H1 (cell line): ENCODE measurements around the gene CTSA. TPM values are rescaled to one million over a fixed set of nuclear protein-coding genes. Genes with fewer than 3 reads are reported as not detected.
A peak's percentile ranks its signal among the peaks of the same experiment; 100 is the strongest.

Experiments used
- BCL11A ChIP-seq, 2 experiments: IDR thresholded peaks; one replicate each; pipeline ENCODE4 v1.6.1; 2011; ENCODE audit warnings: low read depth in 2 of 2, low read length in 2 of 2, mild to moderate bottlenecking in 2 of 2
- BRCA1 ChIP-seq: IDR thresholded peaks from 2 replicates; pipeline ENCODE4 v1.6.1; 2012; ENCODE audit warnings: low read depth, low read length, improper control_type of control experiment
- CBX8 ChIP-seq: fragments of 300-800, 300-1000 bp; sonication (generic); IDR thresholded peaks from 2 replicates; pipeline ENCODE4 v1.7.1; 2016; ENCODE audit warnings: low read depth, low read length, borderline replicate concordance
- CEBPB ChIP-seq: IDR thresholded peaks from 2 replicates; pipeline ENCODE4 v1.6.1; 2012; ENCODE audit warnings: low read depth, low read length
- CHD1 ChIP-seq: IDR thresholded peaks from 2 replicates; pipeline ENCODE4 v1.6.1; 2012; ENCODE audit warnings: low read depth, low read length, improper control_type of control experiment
- EZH2 ChIP-seq: fragments of 200-600 bp; sonication (generic); IDR thresholded peaks from 2 replicates; pipeline ENCODE4 v1.7.1; 2012; ENCODE audit warnings: low read depth, mild to moderate bottlenecking, moderate library complexity, low read length, inconsistent platforms; ENCODE audit not compliant: severe bottlenecking
- NANOG ChIP-seq: IDR thresholded peaks from 2 replicates; pipeline ENCODE4 v1.6.1; 2011; ENCODE audit warnings: low read length, low read depth, mild to moderate bottlenecking, inconsistent platforms; ENCODE audit not compliant: insufficient read depth, poor library complexity, severe bottlenecking
- PHF8 ChIP-seq: fragments of 200-600 bp; sonication (generic); conservative IDR thresholded peaks from 2 replicates; pipeline ENCODE4 v1.7.1; 2012; ENCODE audit warnings: low read depth, mild to moderate bottlenecking, inconsistent platforms, low read length, moderate library complexity
- POU5F1 ChIP-seq: IDR thresholded peaks from 2 replicates; pipeline ENCODE4 v1.6.1; 2011; ENCODE audit warnings: low read depth, mild to moderate bottlenecking, low read length, moderate library complexity
- RNF2 ChIP-seq: fragments of 200-900, 300-1000 bp; sonication (generic); IDR thresholded peaks from 2 replicates; pipeline ENCODE4 v1.7.1; 2016; ENCODE audit warnings: borderline replicate concordance, low read depth, mild to moderate bottlenecking, antibody characterized with exemption, low read length; ENCODE audit not compliant: poor library complexity, severe bottlenecking; ENCODE audit errors: missing control alignments
- SIN3A ChIP-seq, 2 experiments: IDR thresholded peaks in 1 of 2; conservative IDR thresholded peaks in 1 of 2; 2 replicates each; pipeline ENCODE4 v1.6.1; 2011 to 2012; ENCODE audit warnings: low read length in 2 of 2, improper control_type of control experiment in 1 of 2, low read depth in 1 of 2, mild to moderate bottlenecking in 1 of 2
- SIRT6 ChIP-seq: IDR thresholded peaks from one replicate; pipeline ENCODE4 v1.7.1; 2012; ENCODE audit warnings: low read length, inconsistent platforms
- SP2 ChIP-seq: IDR thresholded peaks from 2 replicates; pipeline ENCODE4 v1.6.1; 2012; ENCODE audit warnings: mild to moderate bottlenecking, low read length, inconsistent platforms
- SRF ChIP-seq: IDR thresholded peaks from 2 replicates; pipeline ENCODE4 v1.6.1; 2011; ENCODE audit warnings: mild to moderate bottlenecking, low read depth, low read length, moderate library complexity
- SUZ12 ChIP-seq: fragments of 200-600 bp; sonication (generic); IDR thresholded peaks from 2 replicates; pipeline ENCODE4 v1.6.1; 2012; ENCODE audit warnings: mild to moderate bottlenecking, inconsistent platforms, low read length, moderate library complexity, mixed read lengths
- TBP ChIP-seq: IDR thresholded peaks from 2 replicates; pipeline ENCODE4 v1.6.1; 2011; ENCODE audit warnings: low read depth, low read length, improper control_type of control experiment
- TEAD4 ChIP-seq: IDR thresholded peaks from 2 replicates; pipeline ENCODE4 v1.6.1; 2012; ENCODE audit warnings: low read depth, low read length, inconsistent platforms, mixed read lengths
- ZNF274 ChIP-seq: IDR thresholded peaks from 2 replicates; pipeline ENCODE4 v1.7.0; 2012; ENCODE audit warnings: low read length, borderline replicate concordance; ENCODE audit errors: extremely low read depth
- polyA plus RNA-seq, 7 experiments: library from polyadenylated mRNA; depleted of rRNA in 3 of 7; stranded (reverse) in 5 of 7; unstranded in 2 of 7; fragments of >200 nt in 5 of 7; fragments of 200-250 nt in 2 of 7; gene quantifications; 1 replicate in 5 of 7; 2 replicates in 1 of 7; 4 replicates in 1 of 7; pipeline versions ENCODE4 v1.2.1 to v1.2.3, GENCODE V29; 2011 to 2013; ENCODE audit warnings: missing spikeins in 2 of 7, mixed read lengths in 2 of 7
- total RNA-seq: library from RNA; stranded (reverse); fragmentation: NEBNext Ultra II Directional; extraction: Animal tissue kit (Norgen Biotek cat#: 25700); gene quantifications from 2 replicates; pipeline ENCODE4 v1.2.1, GENCODE V29; 2021
- TF ChIP-seq, protein P1 (sequence below): IDR thresholded peaks from 2 replicates; pipeline ENCODE4 v1.6.1; 2012; ENCODE audit warnings: inconsistent platforms
- TF ChIP-seq, protein P2 (sequence below): IDR thresholded peaks from 2 replicates; pipeline ENCODE4 v1.6.1; 2011; ENCODE audit warnings: low read length, improper control_type of control experiment

The CTSA gene
- total and polyA plus RNA-seq, 2 of the 8 experiments (the other 6 are each of a cell fraction or from before 2014, with no cell fraction given): 49.7 to 74.0 TPM

DNA sequence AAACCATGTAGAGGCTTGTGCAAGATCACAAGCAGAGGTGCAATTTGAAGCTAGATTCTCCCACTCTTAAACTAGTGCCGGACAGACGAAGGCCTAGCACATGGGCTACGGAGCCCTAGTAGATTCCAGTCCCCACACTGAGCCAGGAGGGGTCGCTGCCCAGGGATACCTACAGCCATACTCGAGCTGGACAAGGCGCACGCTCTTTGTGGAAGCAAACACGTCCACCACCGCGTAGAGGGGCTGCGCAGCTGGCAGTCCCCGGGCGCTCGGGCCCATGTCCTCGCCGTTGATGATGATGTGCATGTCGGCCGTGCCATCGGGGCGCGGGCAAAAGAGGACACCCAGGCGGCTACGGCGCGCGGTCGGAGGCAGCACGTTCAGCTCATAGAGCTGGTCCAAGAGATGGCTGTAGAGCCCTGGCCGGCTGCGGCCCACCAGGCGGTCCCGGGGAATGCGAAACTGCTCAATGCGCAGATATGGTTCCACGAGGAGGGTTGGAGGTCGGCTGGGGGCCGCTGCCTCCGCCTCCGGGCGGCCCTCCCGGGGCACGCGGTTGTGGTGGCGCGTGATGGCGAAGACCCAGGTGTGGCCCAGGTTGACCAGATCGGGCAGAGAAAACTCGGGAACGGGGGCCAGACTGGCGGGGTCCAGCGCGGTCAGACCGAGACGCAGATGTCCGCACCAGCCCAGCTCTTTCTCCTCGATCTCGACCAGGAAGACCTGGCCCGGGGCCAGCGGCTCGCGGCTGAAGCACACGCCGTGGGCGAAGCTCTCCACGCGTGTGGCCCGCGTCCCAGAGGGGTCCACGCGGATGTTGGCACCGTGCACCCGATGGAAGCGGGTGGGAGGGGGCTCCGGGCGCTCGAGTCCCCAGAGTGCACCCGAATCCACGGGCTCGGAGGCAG is 804 bp upstream of the CTSA start (continued):
- TF ChIP-seq EZH2: no peak
- no peak for TF ChIP-seq CEBPB
- no peak for TF ChIP-seq RNF2
- peak; percentile 63 for TF ChIP-seq TBP
- no peak for TF ChIP-seq SUZ12
- no peak for TF ChIP-seq CBX8
- 0 out of 2 replicates have a peak, but pooled peaks have one; percentile 16 for TF ChIP-seq PHF8
- TF ChIP-seq SIN3A (conservative IDR thresholded peaks at IDR 0.05 in 1 of 2, IDR thresholded peaks at IDR 0.05 in 1 of 2; ENCODE audit: low read depth in 1 of 2, low read length in 2 of 2): peak in 1 of 2 experiments; percentile 68; a peak in 2 of 4 replicates
- TF ChIP-seq, protein P1, sequence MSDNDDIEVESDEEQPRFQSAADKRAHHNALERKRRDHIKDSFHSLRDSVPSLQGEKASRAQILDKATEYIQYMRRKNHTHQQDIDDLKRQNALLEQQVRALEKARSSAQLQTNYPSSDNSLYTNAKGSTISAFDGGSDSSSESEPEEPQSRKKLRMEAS: peak; percentile 98
- TF ChIP-seq SIRT6: no peak
- no peak for TF ChIP-seq BRCA1
- no peak for TF ChIP-seq BCL11A (IDR thresholded peaks at IDR 0.05; ENCODE audit: low read depth in 2 of 2, low read length in 2 of 2)
- no peak for TF ChIP-seq NANOG
- no peak for TF ChIP-seq CHD1
- no peak for TF ChIP-seq POU5F1
- TF ChIP-seq TEAD4: peak; percentile 67; the same call in 1 of the 2 replicates
- TF ChIP-seq SP2: no peak
- TF ChIP-seq, protein P2, sequence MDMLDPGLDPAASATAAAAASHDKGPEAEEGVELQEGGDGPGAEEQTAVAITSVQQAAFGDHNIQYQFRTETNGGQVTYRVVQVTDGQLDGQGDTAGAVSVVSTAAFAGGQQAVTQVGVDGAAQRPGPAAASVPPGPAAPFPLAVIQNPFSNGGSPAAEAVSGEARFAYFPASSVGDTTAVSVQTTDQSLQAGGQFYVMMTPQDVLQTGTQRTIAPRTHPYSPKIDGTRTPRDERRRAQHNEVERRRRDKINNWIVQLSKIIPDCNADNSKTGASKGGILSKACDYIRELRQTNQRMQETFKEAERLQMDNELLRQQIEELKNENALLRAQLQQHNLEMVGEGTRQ: no peak; the same call in 1 of the 2 replicates
- no peak for TF ChIP-seq ZNF274
- no peak for TF ChIP-seq SRF
